NCI-H1105 treated with DMSO at 0.1 percent for 48 hours (cell line): ENCODE data around the gene BRD4.

Source experiments
- DNase-seq: peaks from one replicate; lab custom pipeline; 2025; lab: John Stamatoyannopoulos, UW

BRD4 gene

DNA sequence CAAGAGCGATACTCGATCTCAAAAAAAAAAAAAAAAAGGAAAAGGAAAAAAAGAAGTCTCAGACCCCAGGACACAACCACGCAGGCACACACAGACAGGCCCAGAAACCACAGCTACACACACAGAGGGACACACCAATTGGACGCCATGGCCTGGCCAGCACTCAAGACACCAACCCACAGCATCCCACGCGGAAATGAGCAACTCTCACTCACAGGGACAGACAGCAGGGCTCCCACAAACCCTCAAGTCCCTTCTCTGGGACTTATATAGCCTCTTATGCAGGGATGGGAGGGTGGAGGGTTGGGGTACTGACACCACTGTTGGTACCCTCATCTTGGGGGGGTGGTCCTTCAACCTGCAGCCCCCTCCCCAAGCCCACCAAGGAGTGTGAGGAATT is 137.4 kb downstream of the BRD4 start:
- DNase-seq: no peak

DNA sequence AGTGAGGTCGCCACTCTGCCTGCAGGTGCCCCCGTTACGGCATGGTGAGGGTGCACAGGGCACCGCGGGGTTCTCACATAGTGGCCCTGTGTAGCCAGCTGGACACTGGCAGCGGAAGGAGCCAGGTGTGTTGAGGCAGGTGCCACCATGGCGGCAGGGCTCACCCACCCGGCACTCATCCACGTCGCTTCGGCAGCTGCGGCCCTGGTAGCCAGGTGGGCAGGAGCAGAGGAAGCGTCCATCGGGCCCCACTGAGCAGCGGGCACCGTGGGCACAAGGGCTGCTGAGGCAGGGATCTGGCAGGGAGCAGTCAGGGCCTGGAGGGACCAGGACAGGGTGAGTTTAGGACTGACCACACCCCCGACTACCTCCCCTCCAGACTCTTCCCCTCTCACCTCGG is 140.4 kb downstream of the BRD4 start:
- no peak for DNase-seq

GRCh38 chr19:15191514-15191913 is 140.8 kb downstream of the BRD4 start:
- no peak for DNase-seq

DNA sequence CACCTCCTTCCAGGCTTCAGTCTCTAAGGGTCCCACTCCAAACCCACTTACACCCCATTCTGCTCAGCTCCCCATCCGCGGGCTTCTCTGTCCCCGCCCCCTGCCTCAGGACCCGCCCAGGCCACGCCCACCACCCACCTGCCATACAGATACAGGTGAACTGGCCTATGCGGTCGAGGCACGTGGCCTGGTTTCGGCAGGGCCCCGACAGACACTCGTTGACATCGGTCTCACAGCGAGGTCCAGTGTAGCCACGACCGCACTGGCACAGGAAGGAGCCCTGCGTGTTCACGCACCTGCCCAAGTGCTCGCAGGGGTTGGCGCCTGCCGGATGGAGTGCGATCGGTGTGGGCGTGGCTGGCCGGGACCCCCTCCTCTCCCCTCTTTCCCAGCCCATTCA is 143.5 kb downstream of the BRD4 start:
- DNase-seq: no peak

GRCh38 chr19:15187026-15188007 is 145.0 kb downstream of the BRD4 start:
- DNase-seq: no peak
